ENCODE data around the gene RAP1A. TPM values are rescaled to one million over a fixed set of nuclear protein-coding genes. Genes with fewer than 3 reads are reported as not detected.

RAP1A gene
- total RNA-seq, 4 donors from 2014 or later: 34.0 to 87.2 (median 57.7) TPM

GRCh38 chr1:111702504-111703050 lies 83.0 kb downstream of the RAP1A start:
- TF ChIP-seq EP300 (IDR thresholded peaks at IDR 0.05; ENCODE audit: low read depth) (no peak), CTCF (IDR thresholded peaks at IDR 0.05) (no peak), POLR2A (IDR thresholded peaks at IDR 0.05) (no peak), POLR2AphosphoS5 (IDR thresholded peaks at IDR 0.05) (no peak)
- in situ Hi-C loops (cut with MboI; ENCODE audit: low pct_ligation_motif_present in 1 of 4, low pct_unique_long_range_greater_than_20kb in 1 of 4, low sequenced_read_pairs in 3 of 4) (no loop called here), intact Hi-C loops (cut with DNase I; ENCODE audit: low total_unique reads) (no loop called here)
- Histone ChIP-seq H3K36me3 (peaks cover 0 to 62% (median 27%) of the 10 kb centered on the region in 4 donors), H3K4me3 (no peak overlapping the region), H3K27ac (no peak overlapping the region), H3K9me3 (no peaks in the 10 kb centered on the region), H3K4me1 (peaks cover 0 to 4% (median 0%) of the 10 kb centered on the region in 4 donors), H3K27me3 (no peaks in the 10 kb centered on the region)
- no peak for DNase-seq
- WGBS, 2 donors (ENCODE audit: low coverage in 1 of 2): 87 to 100% methylated on average over 1 to 5 of the region's 5 CpGs

GRCh38 chr1:111704240-111704639 lies 84.7 kb downstream of the RAP1A start:
- intact Hi-C loops (cut with DNase I; ENCODE audit: low total_unique reads): no loop called here
- TF ChIP-seq EP300 (IDR thresholded peaks at IDR 0.05; ENCODE audit: low read depth) (no peak), CTCF (IDR thresholded peaks at IDR 0.05) (no peak)
- Histone ChIP-seq H3K36me3 (peaks cover 0 to 54% (median 18%) of the 10 kb centered on the region in 4 donors), H3K27ac (no peak overlapping the region), H3K4me1 (peaks cover 0 to 4% (median 0%) of the 10 kb centered on the region in 4 donors), H3K9me3 (no peaks in the 10 kb centered on the region), H3K4me3 (no peak overlapping the region), H3K27me3 (no peaks in the 10 kb centered on the region)
- WGBS, 2 donors (ENCODE audit: low coverage in 1 of 2): 81 to 82% methylated on average over 2 of the region's 2 CpGs
- no peak for DNase-seq
- in situ Hi-C loops (cut with MboI; ENCODE audit: low pct_ligation_motif_present in 1 of 4, low pct_unique_long_range_greater_than_20kb in 1 of 4, low sequenced_read_pairs in 3 of 4): no loop called here

- no peak for DNase-seq
- TF ChIP-seq EP300 (IDR thresholded peaks at IDR 0.05; ENCODE audit: low read depth) (no peak), POLR2AphosphoS5 (IDR thresholded peaks at IDR 0.05) (no peak), CTCF (IDR thresholded peaks at IDR 0.05) (no peak), POLR2A (IDR thresholded peaks at IDR 0.05) (no peak)
- Histone ChIP-seq H3K4me1 (peaks cover 0 to 4% (median 0%) of the 10 kb centered on the region in 4 donors), H3K9me3 (no peaks in the 10 kb centered on the region), H3K36me3 (peaks cover 0 to 53% (median 16%) of the 10 kb centered on the region in 4 donors), H3K27ac (no peak overlapping the region), H3K4me3 (no peak overlapping the region), H3K27me3 (no peaks in the 10 kb centered on the region)
- intact Hi-C loops (cut with DNase I; ENCODE audit: low total_unique reads): no loop called here
- in situ Hi-C loops (cut with MboI; ENCODE audit: low pct_ligation_motif_present in 1 of 4, low pct_unique_long_range_greater_than_20kb in 1 of 4, low sequenced_read_pairs in 3 of 4): no loop called here
These were observed 85.2 kb downstream of the RAP1A start for GRCh38 chr1:111704776-111705175.

- peaks cover 0 to 42% (median 10%) of the 10 kb centered on the region in 4 donors for H3K36me3 ChIP-seq
- intact Hi-C loops (cut with DNase I; ENCODE audit: low total_unique reads): no loop called here
- no peak for TF ChIP-seq CTCF (IDR thresholded peaks at IDR 0.05)
- TF ChIP-seq EP300 (IDR thresholded peaks at IDR 0.05; ENCODE audit: low read depth): no peak
- TF ChIP-seq POLR2AphosphoS5 (IDR thresholded peaks at IDR 0.05): no peak
- no peak for TF ChIP-seq POLR2A (IDR thresholded peaks at IDR 0.05)
- H3K27ac ChIP-seq: peak overlapping the region in 1 of 4 donors; percentile 39
- no peaks in the 10 kb centered on the region for H3K27me3 ChIP-seq
- no peak overlapping the region for H3K4me3 ChIP-seq
- no peaks in the 10 kb centered on the region for H3K9me3 ChIP-seq
- H3K4me1 ChIP-seq: peaks cover 0 to 4% (median 0%) of the 10 kb centered on the region in 4 donors
- in situ Hi-C loops (cut with MboI; ENCODE audit: low pct_ligation_motif_present in 1 of 4, low pct_unique_long_range_greater_than_20kb in 1 of 4, low sequenced_read_pairs in 3 of 4): no loop called here
- 50 to 67% methylated on average over 3 of the region's 3 CpGs for WGBS, 2 donors (ENCODE audit: low coverage in 1 of 2)
- no peak for DNase-seq
These were observed 86.3 kb downstream of the RAP1A start for GRCh38 chr1:111705841-111706240.

Measured in transverse colon (tissue), 4 donors.